Measurements from ENCODE around the gene NT5DC1. TPM values are rescaled to one million over a fixed set of nuclear protein-coding genes. Genes with fewer than 3 reads are reported as not detected.

Gene NT5DC1
- total RNA-seq, 1 donor from 2014 or later = 2.2 TPM

DNA sequence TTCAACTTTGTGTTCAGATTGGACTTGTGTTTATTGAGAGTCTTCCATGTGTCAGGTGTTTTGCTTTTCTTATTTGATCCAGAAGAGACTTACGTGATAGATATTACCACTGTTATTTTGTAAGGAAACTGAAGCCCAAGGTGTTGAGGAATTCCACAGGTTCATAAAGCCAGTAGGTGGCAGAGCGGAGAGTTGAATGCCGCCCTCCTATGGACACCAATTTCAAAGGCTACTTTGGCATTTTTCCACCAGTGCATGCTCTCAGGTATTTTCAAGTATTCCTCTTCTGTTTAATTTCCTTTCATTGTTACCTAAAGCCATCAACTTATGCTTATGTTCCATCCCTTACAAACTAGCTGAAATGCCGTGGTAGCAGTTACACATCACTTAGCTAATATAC lies 39.3 kb downstream of the NT5DC1 start:
- DNase-seq = no peak

DNA sequence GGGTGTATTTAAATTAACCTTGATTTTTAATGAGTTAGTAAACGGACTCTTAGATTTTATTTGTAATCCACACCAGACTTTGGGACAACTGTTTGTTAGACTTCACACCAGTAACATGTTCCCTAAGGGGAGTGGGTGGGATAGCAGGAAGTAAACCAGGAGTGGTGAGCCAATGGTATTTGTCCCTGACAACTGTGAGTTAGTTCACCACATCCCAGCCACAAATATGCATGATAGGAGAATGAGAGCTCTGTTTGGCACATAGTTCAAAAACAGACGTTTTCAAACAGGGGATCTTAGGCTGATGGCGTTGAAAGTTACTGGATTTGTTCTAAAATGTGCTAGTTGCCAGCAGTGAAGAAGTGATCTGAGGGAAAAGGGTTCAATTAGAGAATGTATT lies 44.0 kb downstream of the NT5DC1 start:
- no peak for DNase-seq

DNA sequence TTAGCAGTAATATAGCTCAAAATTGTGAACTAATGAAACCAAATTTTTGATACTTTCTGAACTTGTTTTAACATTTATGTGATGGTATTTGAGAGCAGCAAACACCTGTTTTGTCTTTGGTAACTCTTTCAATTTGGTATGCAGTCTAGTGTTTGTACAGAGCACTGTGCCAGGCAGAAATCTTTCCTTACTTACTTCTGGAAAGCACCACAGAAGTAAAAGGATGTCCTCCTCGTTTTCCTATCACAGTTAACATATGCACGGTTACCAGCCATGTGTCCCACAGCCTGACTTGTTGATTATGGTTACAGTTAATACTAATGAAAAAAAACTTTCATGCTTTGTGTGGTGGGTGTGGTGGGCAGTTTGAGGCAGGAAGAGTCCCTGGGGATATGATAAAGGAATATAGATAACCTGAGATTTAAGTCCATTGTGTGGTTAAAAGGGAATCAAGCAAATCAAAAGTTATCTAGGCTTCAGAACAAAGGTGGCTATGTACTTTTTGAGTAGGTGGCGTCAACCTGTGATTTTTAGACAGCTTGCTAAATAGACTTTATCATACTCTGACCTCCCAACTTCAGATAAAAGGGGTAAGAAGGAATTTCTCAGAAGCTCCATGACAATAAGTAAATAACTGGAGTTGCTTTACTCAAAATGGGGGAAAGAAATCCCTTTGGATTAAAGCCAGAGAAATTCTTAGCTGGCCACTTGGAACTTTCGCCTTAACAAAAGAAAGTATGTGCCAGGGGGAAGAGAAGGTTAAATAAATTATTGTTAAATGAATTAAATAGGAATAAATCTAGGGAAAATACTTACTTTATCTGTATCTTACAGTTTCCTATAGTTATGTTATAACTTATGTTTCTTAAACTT lies 45.4 kb downstream of the NT5DC1 start:
- no peak for DNase-seq

DNA sequence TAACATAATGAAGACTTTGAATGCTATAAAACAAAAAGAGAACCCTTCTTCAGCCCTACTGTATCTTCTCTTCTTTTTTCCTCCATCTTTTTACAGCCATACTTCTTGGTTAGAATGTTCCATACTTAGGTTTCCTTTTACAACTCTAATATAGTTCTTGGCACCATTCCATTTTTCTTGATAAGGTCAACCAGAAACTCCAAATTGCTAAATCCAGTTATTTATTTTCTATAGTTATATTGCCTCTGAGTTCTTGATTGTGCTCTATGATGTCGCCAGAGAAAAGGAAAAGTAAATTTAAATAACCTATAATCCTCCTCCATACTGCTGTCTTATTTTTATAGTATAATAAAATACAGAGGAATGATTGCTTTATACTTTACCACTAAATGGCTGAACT lies 52.0 kb downstream of the NT5DC1 start:
- no peak for DNase-seq

DNA sequence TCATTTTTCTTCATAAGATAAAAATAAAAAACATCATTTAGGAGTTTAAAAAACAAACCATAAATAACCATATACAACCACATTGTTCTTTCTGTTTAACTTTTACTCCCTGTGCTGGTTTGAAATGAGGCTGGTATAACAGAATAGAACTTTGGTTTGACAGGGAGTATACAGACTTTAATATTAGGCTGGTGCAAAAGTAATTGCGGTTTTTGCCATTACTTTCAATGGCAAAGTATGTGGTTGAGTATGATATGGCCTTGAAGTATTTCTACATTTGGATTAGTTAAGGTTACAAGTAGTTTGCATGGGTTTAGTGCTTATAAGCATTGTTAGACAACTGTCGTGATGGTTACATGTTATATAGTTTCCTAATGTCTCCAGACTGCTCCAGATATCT lies 54.2 kb downstream of the NT5DC1 start:
- no peak for DNase-seq

- DNase-seq = no peak
These were observed 56.0 kb downstream of the NT5DC1 start for GRCh38 chr6:116156405-116157326.

DNA sequence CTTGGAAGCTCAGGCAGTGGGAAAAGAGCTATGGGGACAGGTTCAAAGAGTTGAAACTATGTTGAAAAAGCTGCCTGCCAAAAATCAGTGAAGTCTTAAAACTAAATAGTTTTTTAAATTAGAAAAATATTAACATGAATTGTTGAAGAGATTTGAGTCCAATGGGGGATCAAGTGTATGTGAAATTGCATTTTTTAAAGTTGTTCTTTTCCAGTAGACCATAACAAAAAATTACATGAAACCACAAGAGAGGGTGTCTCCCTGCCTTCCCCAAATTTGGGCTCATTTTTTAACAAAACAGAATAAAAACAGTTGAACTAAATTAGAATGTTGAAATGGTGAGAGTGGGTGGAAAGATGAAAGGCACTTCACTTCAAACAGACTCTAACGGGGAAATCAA lies 56.7 kb downstream of the NT5DC1 start:
- no peak for DNase-seq

- DNase-seq = no peak
These were observed 58.0 kb downstream of the NT5DC1 start for GRCh38 chr6:116158641-116159040.

DNA sequence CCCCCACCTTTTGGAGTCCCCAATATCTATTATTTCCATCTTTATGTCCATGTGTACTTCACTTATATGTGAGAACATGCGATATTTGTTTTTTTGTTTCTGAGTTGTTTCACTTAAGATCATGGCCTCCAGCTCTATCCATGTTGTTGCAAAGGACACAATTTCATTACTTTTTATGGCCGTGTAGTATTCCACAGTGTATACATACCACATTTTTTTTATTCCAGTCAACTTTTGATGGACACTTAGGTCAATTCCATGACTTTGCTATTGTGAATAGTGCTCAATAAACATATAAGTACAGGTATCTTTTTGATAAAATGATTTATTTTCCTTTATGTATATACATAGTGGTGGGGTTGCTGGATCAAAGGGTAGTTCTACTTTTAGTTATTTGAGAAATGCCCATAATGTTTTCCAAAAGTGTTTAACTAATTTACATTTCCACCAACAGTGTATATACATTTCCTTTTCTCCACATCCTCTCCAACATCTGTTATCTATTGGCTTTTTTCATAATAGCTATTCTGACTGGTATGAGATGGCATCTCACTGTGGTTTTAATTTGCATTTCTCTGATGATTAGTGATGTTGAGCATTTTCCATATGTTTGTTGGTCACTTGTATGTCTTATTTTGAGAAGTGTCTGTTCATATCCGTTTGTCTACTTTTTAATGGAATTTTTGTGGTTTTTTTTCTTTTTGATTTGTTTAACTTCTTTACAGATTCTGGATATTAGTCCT lies 59.3 kb downstream of the NT5DC1 start:
- no peak for DNase-seq

GRCh38 chr6:116165596-116165995 lies 64.9 kb downstream of the NT5DC1 start:
- DNase-seq = no peak

- DNase-seq = no peak
These were observed 65.7 kb downstream of the NT5DC1 start for GRCh38 chr6:116166369-116166768.

GRCh38 chr6:116168148-116168547 lies 67.5 kb downstream of the NT5DC1 start:
- no peak for DNase-seq

DNA sequence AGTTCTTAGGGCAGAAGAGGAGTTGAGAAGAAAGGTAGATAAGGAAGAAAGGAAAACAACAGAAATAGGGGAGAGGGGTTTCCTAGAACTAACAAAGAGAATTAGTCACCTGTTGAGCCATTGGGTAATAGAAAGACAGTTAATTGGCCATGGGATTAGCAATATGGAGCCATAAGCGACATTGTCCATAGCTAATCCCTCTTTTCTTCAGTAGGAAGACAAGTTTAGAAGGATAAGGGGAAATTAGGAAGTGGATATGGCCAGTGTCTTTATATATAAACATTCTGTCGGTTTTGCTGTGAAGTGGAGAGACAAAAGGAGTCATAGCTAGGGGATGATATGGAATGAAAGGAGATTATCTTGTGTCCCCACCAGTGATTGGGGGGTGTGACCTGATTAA lies 69.2 kb downstream of the NT5DC1 start:
- DNase-seq = no peak

- DNase-seq = no peak
These were observed 69.9 kb downstream of the NT5DC1 start for GRCh38 chr6:116170358-116171057.

DNA sequence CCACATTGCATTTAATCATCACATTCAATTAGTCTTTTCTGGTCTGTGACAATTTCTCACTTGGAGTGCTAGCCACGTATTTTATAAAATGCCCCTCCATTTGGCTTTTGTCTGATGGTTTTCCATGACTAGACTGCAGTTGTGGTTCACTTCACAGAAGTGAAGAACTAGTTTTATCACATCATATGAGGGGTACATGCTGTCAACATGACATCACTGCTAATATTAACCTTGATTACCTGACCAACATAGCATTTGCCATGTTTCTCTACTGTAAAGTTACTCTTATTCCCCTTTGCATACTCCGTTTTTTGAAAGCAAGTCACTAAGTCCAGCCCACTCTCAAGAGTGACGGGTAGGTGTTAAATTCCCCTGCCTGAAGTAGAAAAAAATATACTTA lies 73.3 kb downstream of the NT5DC1 start:
- no peak for DNase-seq

DNA sequence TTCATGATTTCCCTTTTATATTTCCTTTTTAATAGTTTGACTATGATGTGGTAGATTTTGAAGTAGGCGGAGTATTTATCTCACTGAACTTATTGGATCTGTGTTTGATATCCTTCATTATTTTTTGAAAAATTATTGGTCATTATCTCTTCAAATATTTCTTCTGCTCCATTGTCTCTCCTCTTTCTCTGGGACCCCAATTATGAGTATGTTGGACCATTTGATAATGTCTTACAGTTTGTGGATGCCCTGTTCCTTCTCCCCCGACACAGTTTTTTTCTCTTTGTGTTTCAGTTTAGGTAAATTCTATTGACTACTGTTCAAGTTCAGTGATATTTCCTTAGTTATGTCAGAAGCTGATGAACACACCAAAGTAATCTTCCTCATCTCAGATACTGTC lies 74.7 kb downstream of the NT5DC1 start:
- DNase-seq = no peak

DNA sequence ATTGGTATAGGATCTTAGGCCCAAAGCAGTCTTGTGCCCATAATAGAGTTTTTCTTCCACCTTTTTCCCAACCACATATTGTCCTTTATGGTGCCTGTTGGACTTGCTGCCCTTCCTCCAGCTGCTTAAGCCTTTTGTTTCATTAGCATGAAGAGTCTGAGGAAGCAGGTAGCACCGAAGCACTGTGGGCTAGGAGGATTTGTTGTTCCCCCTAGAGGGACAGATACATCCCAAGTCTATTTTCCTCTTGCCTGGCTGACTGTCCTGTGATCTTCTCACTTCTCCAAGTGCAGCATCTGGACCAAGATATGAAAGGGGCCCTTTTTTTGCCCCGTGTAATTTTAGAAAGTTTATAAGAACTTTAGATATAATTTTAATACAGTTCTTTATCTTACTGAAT lies 75.9 kb downstream of the NT5DC1 start:
- no peak for DNase-seq

- DNase-seq = no peak
These were observed 79.7 kb downstream of the NT5DC1 start for GRCh38 chr6:116180375-116180774.

- DNase-seq = no peak
These were observed 88.8 kb downstream of the NT5DC1 start for GRCh38 chr6:116189472-116189871.

- no peak for DNase-seq
These were observed 89.9 kb downstream of the NT5DC1 start for GRCh38 chr6:116190550-116190949.

GRCh38 chr6:116191881-116192280 lies 91.2 kb downstream of the NT5DC1 start:
- no peak for DNase-seq

GRCh38 chr6:116192786-116193185 lies 92.1 kb downstream of the NT5DC1 start:
- no peak for DNase-seq

Measured in occipital lobe (tissue), 2 donors.